ENCODE data around the gene SCLT1. TPM values are rescaled to one million over a fixed set of nuclear protein-coding genes. Genes with fewer than 3 reads are reported as not detected.

Gene SCLT1
- total and polyA plus RNA-seq, 2 of the 13 experiments (the other 11 are each of a cell fraction or from before 2014, with no cell fraction given): 1.5 to 8.7 TPM

DNA sequence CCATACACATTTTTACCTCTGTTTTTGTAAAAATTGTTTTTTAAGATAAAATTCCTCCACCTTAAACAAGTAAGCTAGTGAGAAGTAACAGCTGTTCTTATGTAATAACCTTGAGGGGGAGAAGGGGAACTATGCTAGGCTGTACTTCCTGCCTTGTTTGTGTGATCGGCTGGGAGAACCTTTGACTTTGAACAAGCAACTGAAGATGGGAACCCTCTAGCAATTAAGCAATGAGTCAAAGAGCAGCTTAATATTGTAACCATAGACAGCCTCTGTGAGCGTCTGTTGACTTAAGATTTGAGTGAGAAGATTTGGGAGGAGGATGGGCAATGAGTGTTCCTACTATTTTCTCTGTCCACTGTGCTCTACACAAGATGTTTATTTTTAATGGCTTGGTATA, 135.1 kb downstream of the SCLT1 start (continued):
- TF ChIP-seq, protein P1, sequence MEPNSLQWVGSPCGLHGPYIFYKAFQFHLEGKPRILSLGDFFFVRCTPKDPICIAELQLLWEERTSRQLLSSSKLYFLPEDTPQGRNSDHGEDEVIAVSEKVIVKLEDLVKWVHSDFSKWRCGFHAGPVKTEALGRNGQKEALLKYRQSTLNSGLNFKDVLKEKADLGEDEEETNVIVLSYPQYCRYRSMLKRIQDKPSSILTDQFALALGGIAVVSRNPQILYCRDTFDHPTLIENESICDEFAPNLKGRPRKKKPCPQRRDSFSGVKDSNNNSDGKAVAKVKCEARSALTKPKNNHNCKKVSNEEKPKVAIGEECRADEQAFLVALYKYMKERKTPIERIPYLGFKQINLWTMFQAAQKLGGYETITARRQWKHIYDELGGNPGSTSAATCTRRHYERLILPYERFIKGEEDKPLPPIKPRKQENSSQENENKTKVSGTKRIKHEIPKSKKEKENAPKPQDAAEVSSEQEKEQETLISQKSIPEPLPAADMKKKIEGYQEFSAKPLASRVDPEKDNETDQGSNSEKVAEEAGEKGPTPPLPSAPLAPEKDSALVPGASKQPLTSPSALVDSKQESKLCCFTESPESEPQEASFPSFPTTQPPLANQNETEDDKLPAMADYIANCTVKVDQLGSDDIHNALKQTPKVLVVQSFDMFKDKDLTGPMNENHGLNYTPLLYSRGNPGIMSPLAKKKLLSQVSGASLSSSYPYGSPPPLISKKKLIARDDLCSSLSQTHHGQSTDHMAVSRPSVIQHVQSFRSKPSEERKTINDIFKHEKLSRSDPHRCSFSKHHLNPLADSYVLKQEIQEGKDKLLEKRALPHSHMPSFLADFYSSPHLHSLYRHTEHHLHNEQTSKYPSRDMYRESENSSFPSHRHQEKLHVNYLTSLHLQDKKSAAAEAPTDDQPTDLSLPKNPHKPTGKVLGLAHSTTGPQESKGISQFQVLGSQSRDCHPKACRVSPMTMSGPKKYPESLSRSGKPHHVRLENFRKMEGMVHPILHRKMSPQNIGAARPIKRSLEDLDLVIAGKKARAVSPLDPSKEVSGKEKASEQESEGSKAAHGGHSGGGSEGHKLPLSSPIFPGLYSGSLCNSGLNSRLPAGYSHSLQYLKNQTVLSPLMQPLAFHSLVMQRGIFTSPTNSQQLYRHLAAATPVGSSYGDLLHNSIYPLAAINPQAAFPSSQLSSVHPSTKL (CRISPR knock-in tag; IDR thresholded peaks at IDR 0.05): peak; percentile 87
- TF ChIP-seq SALL1 (CRISPR knock-in tag; IDR thresholded peaks at IDR 0.05) (peak; percentile 72; the same call in 1 of the 2 replicates), ISX (CRISPR knock-in tag; conservative IDR thresholded peaks at IDR 0.05) (no peak), ZNF816 (CRISPR knock-in tag; IDR thresholded peaks at IDR 0.05; ENCODE audit: borderline replicate concordance) (0 out of 2 replicates have a peak, but pooled peaks have one; percentile 35), HMGA1 (CRISPR knock-in tag; conservative IDR thresholded peaks at IDR 0.05) (no peak), NR2C2 (CRISPR knock-in tag; IDR thresholded peaks at IDR 0.05; ENCODE audit: borderline replicate concordance) (peak; percentile 16; the same call in 1 of the 2 replicates), REPIN1 (CRISPR knock-in tag; IDR thresholded peaks at IDR 0.05; ENCODE audit: borderline replicate concordance, low read depth) (peak; percentile 40; the same call in 1 of the 2 replicates), TMF1 (CRISPR knock-in tag; IDR thresholded peaks at IDR 0.05; ENCODE audit: low read depth) (no peak), GMEB1 (CRISPR knock-in tag; IDR thresholded peaks at IDR 0.05; ENCODE audit: borderline replicate concordance) (no peak), MIXL1 (CRISPR knock-in tag; IDR thresholded peaks at IDR 0.05) (peak; percentile 81; the same call in 1 of the 2 replicates), CHCHD3 (CRISPR knock-in tag; IDR thresholded peaks at IDR 0.05) (no peak), SPEN (CRISPR knock-in tag; IDR thresholded peaks at IDR 0.05; ENCODE audit: low read depth) (no peak), PRDM4 (CRISPR knock-in tag; IDR thresholded peaks at IDR 0.05; ENCODE audit: borderline replicate concordance) (no peak)
- TF ChIP-seq, protein P2, sequence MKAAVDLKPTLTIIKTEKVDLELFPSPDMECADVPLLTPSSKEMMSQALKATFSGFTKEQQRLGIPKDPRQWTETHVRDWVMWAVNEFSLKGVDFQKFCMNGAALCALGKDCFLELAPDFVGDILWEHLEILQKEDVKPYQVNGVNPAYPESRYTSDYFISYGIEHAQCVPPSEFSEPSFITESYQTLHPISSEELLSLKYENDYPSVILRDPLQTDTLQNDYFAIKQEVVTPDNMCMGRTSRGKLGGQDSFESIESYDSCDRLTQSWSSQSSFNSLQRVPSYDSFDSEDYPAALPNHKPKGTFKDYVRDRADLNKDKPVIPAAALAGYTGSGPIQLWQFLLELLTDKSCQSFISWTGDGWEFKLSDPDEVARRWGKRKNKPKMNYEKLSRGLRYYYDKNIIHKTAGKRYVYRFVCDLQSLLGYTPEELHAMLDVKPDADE (CRISPR knock-in tag; IDR thresholded peaks at IDR 0.05): no peak
- TF ChIP-seq, protein P3, sequence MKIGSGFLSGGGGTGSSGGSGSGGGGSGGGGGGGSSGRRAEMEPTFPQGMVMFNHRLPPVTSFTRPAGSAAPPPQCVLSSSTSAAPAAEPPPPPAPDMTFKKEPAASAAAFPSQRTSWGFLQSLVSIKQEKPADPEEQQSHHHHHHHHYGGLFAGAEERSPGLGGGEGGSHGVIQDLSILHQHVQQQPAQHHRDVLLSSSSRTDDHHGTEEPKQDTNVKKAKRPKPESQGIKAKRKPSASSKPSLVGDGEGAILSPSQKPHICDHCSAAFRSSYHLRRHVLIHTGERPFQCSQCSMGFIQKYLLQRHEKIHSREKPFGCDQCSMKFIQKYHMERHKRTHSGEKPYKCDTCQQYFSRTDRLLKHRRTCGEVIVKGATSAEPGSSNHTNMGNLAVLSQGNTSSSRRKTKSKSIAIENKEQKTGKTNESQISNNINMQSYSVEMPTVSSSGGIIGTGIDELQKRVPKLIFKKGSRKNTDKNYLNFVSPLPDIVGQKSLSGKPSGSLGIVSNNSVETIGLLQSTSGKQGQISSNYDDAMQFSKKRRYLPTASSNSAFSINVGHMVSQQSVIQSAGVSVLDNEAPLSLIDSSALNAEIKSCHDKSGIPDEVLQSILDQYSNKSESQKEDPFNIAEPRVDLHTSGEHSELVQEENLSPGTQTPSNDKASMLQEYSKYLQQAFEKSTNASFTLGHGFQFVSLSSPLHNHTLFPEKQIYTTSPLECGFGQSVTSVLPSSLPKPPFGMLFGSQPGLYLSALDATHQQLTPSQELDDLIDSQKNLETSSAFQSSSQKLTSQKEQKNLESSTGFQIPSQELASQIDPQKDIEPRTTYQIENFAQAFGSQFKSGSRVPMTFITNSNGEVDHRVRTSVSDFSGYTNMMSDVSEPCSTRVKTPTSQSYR (CRISPR knock-in tag; IDR thresholded peaks at IDR 0.05; ENCODE audit: borderline replicate concordance): peak; percentile 61; the same call in 1 of the 2 replicates

Data from HepG2 (cell line).